Neural cell (in vitro differentiated cells): ENCODE measurements around the gene MOGAT1. TPM values are rescaled to one million over a fixed set of nuclear protein-coding genes. Genes with fewer than 3 reads are reported as not detected.
A peak's percentile ranks its signal among the peaks of the same experiment; 100 is the strongest.
"Not testable (repeated sequence)": the region's sequence is repeated elsewhere in the genome, so short reads cannot be mapped to it uniquely, and the experiment has no call there.

Experiments used
- H2AFZ ChIP-seq: fragments of 200-600, 300-800 bp; sonication (generic), shearing (Covaris generic); 2 replicates; pipeline ENCODE4 v1.6.0; 2014; ENCODE audit warnings: low read depth, mild to moderate bottlenecking, antibody characterized with exemption, low read length, moderate library complexity
- H3F3A ChIP-seq: fragments of 200-600 bp; shearing (Covaris generic); 2 replicates; pipeline ENCODE4 v1.6.1; 2016; ENCODE audit warnings: mild to moderate bottlenecking, moderate library complexity, mixed read lengths, antibody characterized with exemption, low read length; ENCODE audit not compliant: insufficient read depth, poor library complexity, severe bottlenecking
- H3K27ac ChIP-seq: fragments of 200-600, 300-800 bp; sonication (generic), shearing (Covaris generic); 2 replicates; pipeline ENCODE4 v1.5.1; 2014; ENCODE audit warnings: mild to moderate bottlenecking, low read length, moderate library complexity
- H3K27me3 ChIP-seq: fragments of 300-800, 200-600 bp; sonication (generic), shearing (Covaris generic); 2 replicates; pipeline ENCODE4 v1.6.0; 2014; ENCODE audit warnings: mild to moderate bottlenecking, low read depth, low read length, moderate library complexity; ENCODE audit not compliant: insufficient read depth
- H3K36me3 ChIP-seq: fragments of 300-800, 200-600 bp; sonication (generic), shearing (Covaris generic); 2 replicates; pipeline ENCODE4 v1.5.1; 2014; ENCODE audit warnings: mild to moderate bottlenecking, antibody characterized with exemption, low read length, moderate library complexity; ENCODE audit not compliant: insufficient read depth
- H3K4me2 ChIP-seq: fragments of 300-800, 200-600 bp; sonication (generic), shearing (Covaris generic); 2 replicates; pipeline ENCODE4 v1.6.0; 2014; ENCODE audit warnings: mild to moderate bottlenecking, low read length
- H3K4me3 ChIP-seq: fragments of 300-800, 200-600 bp; sonication (generic), shearing (Covaris generic); 2 replicates; pipeline ENCODE4 v1.5.1; 2014; ENCODE audit warnings: mild to moderate bottlenecking, low read length, moderate library complexity
- H3K79me2 ChIP-seq: fragments of 200-600 bp; shearing (Covaris generic); replicated peaks from 2 replicates; pipeline ENCODE4 v1.6.0; 2014; ENCODE audit warnings: mild to moderate bottlenecking, low read length, moderate library complexity; ENCODE audit not compliant: insufficient read depth
- H3K9ac ChIP-seq: fragments of 300-800, 200-600 bp; sonication (generic), shearing (Covaris generic); 2 replicates; pipeline ENCODE4 v1.6.1; 2016; ENCODE audit warnings: mild to moderate bottlenecking, low read length, mixed read lengths
- H3K9me2 ChIP-seq: fragments of 200-600 bp; shearing (Covaris generic); 2 replicates; pipeline ENCODE4 v1.6.1; 2016; ENCODE audit warnings: mild to moderate bottlenecking, low read length, mixed read lengths; ENCODE audit not compliant: insufficient read depth
- H3K9me3 ChIP-seq: fragments of 200-600, 300-800 bp; sonication (generic), shearing (Covaris generic); 2 replicates; pipeline ENCODE4 v1.6.1; 2016; ENCODE audit warnings: mild to moderate bottlenecking, mixed run types, low read length, moderate library complexity, mixed read lengths
- H4K20me1 ChIP-seq: fragments of 200-600 bp; shearing (Covaris generic); 2 replicates; pipeline ENCODE4 v1.6.1; 2016; ENCODE audit warnings: mild to moderate bottlenecking, mixed run types; ENCODE audit not compliant: insufficient read depth
- EP300 ChIP-seq: fragments of 450-650 bp; conservative IDR thresholded peaks from 2 replicates; pipeline ENCODE4 v1.6.1; 2014; ENCODE audit warnings: antibody characterized with exemption, mild to moderate bottlenecking, moderate library complexity; ENCODE audit not compliant: poor library complexity, severe bottlenecking
- MXI1 ChIP-seq: fragments of 450-650 bp; conservative IDR thresholded peaks from 2 replicates; pipeline ENCODE4 v1.6.1; 2014; ENCODE audit warnings: antibody characterized with exemption, mild to moderate bottlenecking; ENCODE audit not compliant: poor library complexity, severe bottlenecking
- RAD21 ChIP-seq: fragments of 450-650 bp; conservative IDR thresholded peaks from 2 replicates; pipeline ENCODE4 v1.6.1; 2014; ENCODE audit warnings: antibody characterized with exemption, mild to moderate bottlenecking, moderate library complexity
- REST ChIP-seq: IDR thresholded peaks from 2 replicates; pipeline ENCODE4 v1.6.1; 2012; ENCODE audit warnings: borderline replicate concordance
- SMC3 ChIP-seq: fragments of 450-650 bp; conservative IDR thresholded peaks from 2 replicates; pipeline ENCODE4 v1.6.1; 2014; ENCODE audit warnings: antibody characterized with exemption, mild to moderate bottlenecking, moderate library complexity; ENCODE audit not compliant: poor library complexity
- TAF1 ChIP-seq: IDR thresholded peaks from 2 replicates; pipeline ENCODE4 v1.6.1; 2012; ENCODE audit warnings: low read depth
- polyA plus RNA-seq: library from polyadenylated mRNA; depleted of rRNA; stranded (reverse); fragments of >200 nt; gene quantifications from 2 replicates; pipeline ENCODE4 v1.2.3, GENCODE V29; 2014
- TF ChIP-seq, protein P1 (sequence below): fragments of 450-650 bp; IDR thresholded peaks from 2 replicates; pipeline ENCODE4 v1.5.1; 2014; ENCODE audit warnings: antibody characterized with exemption, mild to moderate bottlenecking, moderate library complexity; ENCODE audit not compliant: poor library complexity, severe bottlenecking

MOGAT1 gene
- polyA plus RNA-seq, 1 donor from 2014 or later, result not detected

DNA sequence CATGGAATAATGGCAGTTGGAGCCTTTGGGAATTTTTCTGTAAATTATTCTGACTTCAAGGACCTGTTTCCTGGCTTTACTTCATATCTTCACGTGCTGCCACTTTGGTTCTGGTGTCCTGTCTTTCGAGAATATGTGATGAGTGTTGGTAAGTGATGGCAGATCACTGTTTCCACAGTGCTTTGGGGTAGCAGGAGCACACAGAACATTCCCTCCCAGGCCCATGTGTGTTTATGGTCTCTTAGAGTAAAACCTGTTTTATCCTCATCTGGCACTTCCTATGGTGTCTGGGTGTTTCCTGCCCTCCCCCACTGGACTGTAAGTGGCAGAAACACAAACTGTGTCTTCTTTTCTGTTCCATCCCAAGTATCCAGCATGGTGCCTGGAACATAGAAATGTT lies 17.9 kb downstream of the MOGAT1 start:
- Histone ChIP-seq H3F3A (no peaks in the 10 kb centered on the region), H3K9me2 (no peaks in the 10 kb centered on the region), H3K36me3 (no peaks in the 10 kb centered on the region), H3K4me3 (no peak overlapping the region), H3K9me3 (no peaks in the 10 kb centered on the region), H3K9ac (no peak overlapping the region), H3K27me3 (no peaks in the 10 kb centered on the region), H3K4me2 (no peak overlapping the region), H3K79me2 (no peaks in the 10 kb centered on the region), H3K27ac (no peak overlapping the region), H4K20me1 (no peaks in the 10 kb centered on the region), H2AFZ (no peak overlapping the region)
- TF ChIP-seq TAF1 (no peak), REST (no peak), MXI1 (no peak), SMC3 (no peak)

DNA sequence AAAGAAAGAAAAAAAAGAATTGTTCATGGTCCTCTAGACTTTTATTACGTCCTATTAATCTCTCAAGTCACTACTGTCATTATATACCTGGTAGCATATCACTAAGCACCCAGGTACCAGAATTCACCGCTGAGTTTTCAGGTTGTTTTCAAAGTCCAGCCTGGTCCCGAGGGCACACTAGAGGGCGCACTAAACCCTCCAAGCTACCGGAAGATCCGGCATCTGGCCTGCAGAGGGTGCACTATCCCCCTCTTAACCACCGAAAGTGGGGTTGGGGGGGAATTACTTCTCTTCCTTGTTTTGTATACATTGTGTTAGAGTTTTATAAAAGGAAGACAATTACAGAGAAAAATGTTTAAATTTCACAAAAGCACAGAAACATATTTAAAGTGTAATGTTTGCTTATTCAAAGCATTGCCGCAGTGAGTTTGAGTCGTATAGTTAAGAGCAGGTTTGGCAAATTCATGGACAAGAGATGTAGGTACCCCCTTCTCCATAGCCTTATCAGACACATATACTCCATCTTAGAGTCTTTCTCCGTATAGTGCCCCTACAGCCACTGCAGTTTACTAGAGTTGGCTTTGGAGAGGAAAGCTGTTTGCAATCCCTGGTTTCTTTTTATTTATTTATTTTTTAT lies 19.2 kb downstream of the MOGAT1 start:
- no peak overlapping the region for H3K27ac ChIP-seq
- no peaks in the 10 kb centered on the region for H3K36me3 ChIP-seq
- H3K79me2 ChIP-seq, result no peaks in the 10 kb centered on the region
- no peak overlapping the region for H3K4me2 ChIP-seq
- H3K9me2 ChIP-seq, result no peaks in the 10 kb centered on the region
- H3K9me3 ChIP-seq, result no peaks in the 10 kb centered on the region
- H2AFZ ChIP-seq, result no peak overlapping the region
- no peak overlapping the region for H3K4me3 ChIP-seq
- TF ChIP-seq RAD21 (peak; percentile 48), SMC3 (peak; percentile 63), EP300 (no peak)
- TF ChIP-seq, protein P1, sequence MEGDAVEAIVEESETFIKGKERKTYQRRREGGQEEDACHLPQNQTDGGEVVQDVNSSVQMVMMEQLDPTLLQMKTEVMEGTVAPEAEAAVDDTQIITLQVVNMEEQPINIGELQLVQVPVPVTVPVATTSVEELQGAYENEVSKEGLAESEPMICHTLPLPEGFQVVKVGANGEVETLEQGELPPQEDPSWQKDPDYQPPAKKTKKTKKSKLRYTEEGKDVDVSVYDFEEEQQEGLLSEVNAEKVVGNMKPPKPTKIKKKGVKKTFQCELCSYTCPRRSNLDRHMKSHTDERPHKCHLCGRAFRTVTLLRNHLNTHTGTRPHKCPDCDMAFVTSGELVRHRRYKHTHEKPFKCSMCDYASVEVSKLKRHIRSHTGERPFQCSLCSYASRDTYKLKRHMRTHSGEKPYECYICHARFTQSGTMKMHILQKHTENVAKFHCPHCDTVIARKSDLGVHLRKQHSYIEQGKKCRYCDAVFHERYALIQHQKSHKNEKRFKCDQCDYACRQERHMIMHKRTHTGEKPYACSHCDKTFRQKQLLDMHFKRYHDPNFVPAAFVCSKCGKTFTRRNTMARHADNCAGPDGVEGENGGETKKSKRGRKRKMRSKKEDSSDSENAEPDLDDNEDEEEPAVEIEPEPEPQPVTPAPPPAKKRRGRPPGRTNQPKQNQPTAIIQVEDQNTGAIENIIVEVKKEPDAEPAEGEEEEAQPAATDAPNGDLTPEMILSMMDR, result peak; percentile 74
- no peaks in the 10 kb centered on the region for H4K20me1 ChIP-seq
- no peaks in the 10 kb centered on the region for H3K27me3 ChIP-seq
- no peaks in the 10 kb centered on the region for H3F3A ChIP-seq
- H3K9ac ChIP-seq, result no peak overlapping the region

- H3K4me3 ChIP-seq, H3K27me3 ChIP-seq, H3K36me3 ChIP-seq, H2AFZ ChIP-seq, H3K9ac ChIP-seq, H3K79me2 ChIP-seq, H3K27ac ChIP-seq, H3K9me3 ChIP-seq, H3K4me2 ChIP-seq, H4K20me1 ChIP-seq, H3F3A ChIP-seq, H3K9me2 ChIP-seq: not testable (repeated sequence)
These were observed 22.0 kb downstream of the MOGAT1 start for GRCh38 chr2:222693413-222693812.
